ENCODE results near the gene RUNX3. TPM values are rescaled to one million over a fixed set of nuclear protein-coding genes. Genes with fewer than 3 reads are reported as not detected.
A peak's percentile ranks its signal among the peaks of the same experiment; 100 is the strongest.

The RUNX3 gene
- total and polyA plus RNA-seq, 8 donors = 0.98 to 8.7 (median 1.5) TPM

- TF ChIP-seq CTCF (IDR thresholded peaks at IDR 0.05) = no peak
- ATAC-seq = no peak
- DNase-seq = no peak
- H3K27me3 ChIP-seq = peaks cover 0 to 12% of the 10 kb centered on the region in 2 donors
- no peaks in the 10 kb centered on the region for H3K9me3 ChIP-seq
- intact Hi-C loops (cut with DNase I) = no loop called here
- no peak overlapping the region for H3K27ac ChIP-seq
- no peak overlapping the region for H3K4me3 ChIP-seq
- no peaks in the 10 kb centered on the region for H3K4me1 ChIP-seq
- no peaks in the 10 kb centered on the region for H3K36me3 ChIP-seq
Measured at GRCh38 chr1:24940231-24940630, 10.2 kb upstream of the RUNX3 start.

- no peak overlapping the region for H3K27ac ChIP-seq
- no peak for ATAC-seq
- DNase-seq = no peak
- peaks cover 2 to 17% of the 10 kb centered on the region in 2 donors for H3K27me3 ChIP-seq
- no peak for TF ChIP-seq CTCF (IDR thresholded peaks at IDR 0.05)
- intact Hi-C loops (cut with DNase I) = loop anchor here in 1 of 2 donors (10.0 kb wide), 2 partner anchors 95 to 165 kb away; no protein-coding TSS in a partner anchor
- no peaks in the 10 kb centered on the region for H3K4me1 ChIP-seq
- H3K36me3 ChIP-seq = no peaks in the 10 kb centered on the region
- H3K4me3 ChIP-seq = no peak overlapping the region
- no peaks in the 10 kb centered on the region for H3K9me3 ChIP-seq
Measured at GRCh38 chr1:24939675-24940193, 9.7 kb upstream of the RUNX3 start.

- H3K36me3 ChIP-seq = no peaks in the 10 kb centered on the region
- no peak for DNase-seq
- H3K4me1 ChIP-seq = no peaks in the 10 kb centered on the region
- H3K27me3 ChIP-seq = peaks cover 8 to 23% of the 10 kb centered on the region in 2 donors
- no peaks in the 10 kb centered on the region for H3K9me3 ChIP-seq
- TF ChIP-seq CTCF (IDR thresholded peaks at IDR 0.05) = no peak
- no peak for ATAC-seq
- H3K27ac ChIP-seq = no peak overlapping the region
- intact Hi-C loops (cut with DNase I) = loop anchor here in 1 of 2 donors (10.0 kb wide), 2 partner anchors 96 to 166 kb away; no protein-coding TSS in a partner anchor
- H3K4me3 ChIP-seq = no peak overlapping the region
Measured at GRCh38 chr1:24939040-24939674, 9.1 kb upstream of the RUNX3 start.

- ATAC-seq (no peak), DNase-seq (peak in 1 of 4 donors; percentile 61)
- no peaks in the 10 kb centered on the region for H3K36me3 ChIP-seq
- no peaks in the 10 kb centered on the region for H3K9me3 ChIP-seq
- peaks cover 17 to 32% of the 10 kb centered on the region in 2 donors for H3K27me3 ChIP-seq
- H3K4me1 ChIP-seq = no peaks in the 10 kb centered on the region
- TF ChIP-seq CTCF (IDR thresholded peaks at IDR 0.05) = no peak
- no peak overlapping the region for H3K27ac ChIP-seq
- intact Hi-C loops (cut with DNase I) = loop anchor here in 1 of 2 donors (10.0 kb wide), 2 partner anchors 97 to 167 kb away; no protein-coding TSS in a partner anchor
- H3K4me3 ChIP-seq = no peak overlapping the region
Measured at GRCh38 chr1:24938276-24938675, 8.2 kb upstream of the RUNX3 start.

GRCh38 chr1:24936684-24937083 is 6.6 kb upstream of the RUNX3 start:
- intact Hi-C loops (cut with DNase I) = loop anchor here in 1 of 2 donors (10.0 kb wide), 2 partner anchors 98 to 168 kb away; no protein-coding TSS in a partner anchor
- peaks cover 3 to 11% of the 10 kb centered on the region in 2 donors for H3K4me1 ChIP-seq
- peaks cover 32 to 48% of the 10 kb centered on the region in 2 donors for H3K27me3 ChIP-seq
- ATAC-seq (no peak), DNase-seq (no peak)
- H3K27ac ChIP-seq = no peak overlapping the region
- no peak overlapping the region for H3K4me3 ChIP-seq
- no peak for TF ChIP-seq CTCF (IDR thresholded peaks at IDR 0.05)
- no peaks in the 10 kb centered on the region for H3K9me3 ChIP-seq
- H3K36me3 ChIP-seq = no peaks in the 10 kb centered on the region
